GM19099 (cell line): ENCODE results near the gene PRKAR1B.

Source experiments
- POLR2A ChIP-seq: IDR thresholded peaks from 3 replicates; pipeline ENCODE4 v1.6.1; 2011; ENCODE audit warnings: low read depth; ENCODE audit not compliant: insufficient read length; ENCODE audit errors: extremely low read depth

The PRKAR1B gene

DNA sequence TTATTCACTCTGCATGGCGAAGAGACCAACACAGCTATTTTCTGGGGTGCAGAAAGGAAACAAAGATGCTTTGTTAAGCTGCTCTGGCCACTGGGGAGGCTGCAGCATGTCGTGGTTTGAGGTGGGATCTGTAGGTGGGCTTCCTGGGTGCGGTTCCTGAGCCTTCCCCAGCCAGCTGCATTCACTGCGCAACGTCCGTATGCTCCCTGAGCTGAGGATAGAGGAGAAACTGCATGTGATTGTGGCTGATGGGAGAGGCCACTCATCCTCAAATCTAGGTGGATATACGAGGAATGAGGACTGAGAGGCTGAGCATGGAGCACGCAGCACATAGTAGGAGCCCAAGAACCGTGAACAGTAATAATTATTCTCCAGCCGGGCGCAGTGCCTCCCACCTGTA lies 10.4 kb downstream of the PRKAR1B start:
- TF ChIP-seq POLR2A = no peak

DNA sequence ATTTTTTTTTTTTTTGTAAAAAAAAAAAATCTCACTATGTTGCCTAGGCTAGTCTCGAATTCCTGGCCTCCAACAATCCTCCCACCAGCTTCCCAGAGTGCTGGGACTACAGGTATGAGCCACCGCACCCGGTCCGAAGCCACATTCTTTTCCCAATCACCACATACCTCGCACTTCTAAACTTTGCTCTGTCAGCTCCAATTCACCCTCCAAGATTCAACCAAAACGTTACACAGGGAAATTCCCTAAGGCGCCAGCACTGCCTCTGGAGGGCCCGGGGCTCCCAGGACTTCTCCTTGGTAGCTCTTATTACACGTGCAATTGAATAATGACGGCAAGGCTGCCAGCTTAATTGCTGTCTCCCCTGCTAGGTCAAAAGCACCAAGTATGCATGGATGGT lies 10.9 kb downstream of the PRKAR1B start:
- TF ChIP-seq POLR2A = no peak

DNA sequence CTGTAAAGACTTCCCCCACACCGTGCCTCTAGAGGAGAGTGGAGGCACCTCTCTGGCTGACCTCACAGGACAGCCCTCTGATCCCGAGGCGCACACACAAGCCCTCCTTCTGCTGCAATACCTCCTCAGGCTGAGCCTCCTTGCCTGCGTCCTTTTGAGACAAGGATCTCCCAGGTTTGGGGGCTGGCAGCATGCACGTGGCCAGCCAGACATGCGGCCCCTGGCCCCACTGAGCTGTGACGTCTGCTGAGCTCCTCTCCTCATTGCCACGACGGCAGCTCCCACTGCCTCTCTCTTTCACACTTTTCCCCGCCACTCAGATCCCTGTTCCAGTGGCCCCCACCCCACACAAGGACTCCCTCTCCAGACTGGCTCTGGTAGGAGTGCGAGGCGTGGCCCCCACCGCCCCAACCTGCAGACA lies 12.8 kb downstream of the PRKAR1B start:
- no peak for TF ChIP-seq POLR2A

DNA sequence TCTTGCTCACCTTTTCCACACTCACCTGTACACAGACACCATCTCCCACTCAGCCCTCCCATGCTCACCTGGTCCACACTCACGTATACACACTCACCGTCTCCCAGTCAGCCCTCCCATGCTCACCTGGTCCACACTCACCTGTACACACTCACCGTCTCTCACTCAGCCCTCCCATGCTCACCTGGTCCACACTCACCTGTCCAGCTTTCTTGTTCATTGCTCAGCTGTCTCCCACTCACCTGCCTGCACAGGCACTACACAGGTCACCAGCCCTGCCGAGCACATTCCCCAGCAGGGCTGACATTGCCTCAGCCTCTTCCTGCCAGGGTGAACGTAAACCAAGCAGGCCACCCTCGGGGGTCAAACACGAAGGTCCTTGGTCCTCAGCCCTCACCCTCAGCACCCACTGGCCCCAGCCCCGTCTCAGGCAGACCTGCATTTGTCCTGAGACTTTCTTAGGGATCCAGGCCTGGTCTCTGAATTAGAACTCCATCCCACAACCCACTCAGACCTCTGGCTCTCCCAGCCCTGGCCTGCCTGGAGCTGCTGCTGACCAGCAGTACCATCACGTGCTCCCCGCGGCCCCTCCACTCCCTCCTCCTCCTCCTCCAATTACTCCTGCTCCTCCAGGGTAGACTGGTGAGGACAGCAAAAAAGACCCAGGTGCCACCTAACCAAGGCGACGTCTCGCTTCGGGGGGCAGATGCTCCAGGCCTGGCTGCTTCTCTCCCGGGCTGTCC lies 13.4 kb downstream of the PRKAR1B start:
- no peak for TF ChIP-seq POLR2A

DNA sequence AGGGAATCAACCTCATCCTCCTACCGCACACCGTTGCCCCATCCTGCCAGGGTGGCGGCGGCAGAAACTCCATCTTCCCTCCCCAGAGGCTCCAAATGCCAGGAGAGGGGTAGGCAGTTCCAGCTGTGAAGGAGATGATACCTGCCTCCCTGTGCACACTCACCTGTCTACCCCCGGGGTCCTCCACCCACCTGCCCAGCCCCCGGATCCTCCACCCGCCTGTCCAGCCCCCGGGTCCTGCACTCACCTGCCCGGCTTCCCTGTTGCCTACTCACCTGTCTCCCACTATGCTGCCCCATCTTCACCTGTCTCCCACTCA lies 14.0 kb downstream of the PRKAR1B start:
- no peak for TF ChIP-seq POLR2A

DNA sequence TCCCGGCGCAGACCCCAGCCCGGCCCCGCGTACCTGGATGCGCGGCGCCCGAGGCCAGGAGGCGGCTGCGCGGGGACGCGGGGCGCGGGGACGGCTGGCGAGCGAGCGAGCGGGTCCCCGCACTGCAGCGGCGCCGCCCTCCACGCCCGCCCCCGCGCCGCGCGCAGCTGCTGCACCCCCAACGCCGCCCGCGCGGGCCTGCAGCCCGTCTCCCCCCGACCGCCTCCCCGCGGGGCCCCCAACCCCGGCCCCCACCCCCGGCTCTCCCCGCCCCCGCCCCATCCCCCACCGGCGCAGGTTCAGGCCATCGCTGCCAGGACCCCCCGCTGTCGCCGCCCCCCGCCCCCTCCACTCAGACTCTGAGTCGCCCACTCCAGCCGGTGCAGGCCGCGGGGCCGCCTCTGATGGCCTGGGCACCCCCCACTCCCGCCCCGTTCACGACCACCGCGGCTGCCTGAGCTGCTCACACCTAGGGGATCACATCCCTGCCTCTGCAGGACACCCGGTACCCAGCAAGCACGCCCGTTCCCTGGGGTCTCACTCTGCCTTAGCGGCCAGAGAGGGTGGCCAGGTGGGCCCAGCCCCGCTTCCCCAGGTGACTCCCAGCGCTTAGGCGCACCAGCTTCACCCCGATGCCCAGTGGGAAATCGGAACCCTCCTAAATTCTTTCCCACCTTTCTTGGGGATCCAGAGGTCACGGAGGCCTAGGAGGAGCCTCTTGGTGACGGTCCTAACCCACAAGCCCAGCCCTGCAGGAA lies 14.5 kb downstream of the PRKAR1B start:
- no peak for TF ChIP-seq POLR2A

DNA sequence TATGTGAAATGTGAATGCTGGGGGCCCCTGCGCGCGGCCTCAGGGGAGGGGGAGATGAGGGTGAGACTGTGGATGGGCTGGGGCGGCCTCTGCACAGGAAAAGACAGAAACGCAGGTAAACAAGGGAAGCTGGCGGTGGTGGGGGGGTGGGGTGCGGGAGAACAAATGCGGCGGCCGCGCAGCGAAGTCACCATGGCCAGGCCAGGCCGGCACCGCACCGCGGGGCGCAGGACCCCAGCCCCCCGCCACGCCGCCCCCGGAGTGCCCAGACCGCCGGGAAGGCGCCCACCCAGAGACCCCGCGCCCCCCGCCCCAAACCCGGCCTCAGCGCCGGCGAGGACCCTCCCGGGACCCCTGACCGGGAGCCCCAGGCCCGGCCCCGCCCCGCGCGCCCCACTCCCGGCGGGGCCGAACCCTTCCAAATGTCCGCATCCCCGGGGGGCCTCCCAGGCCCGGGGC lies 15.1 kb downstream of the PRKAR1B start:
- no peak for TF ChIP-seq POLR2A

DNA sequence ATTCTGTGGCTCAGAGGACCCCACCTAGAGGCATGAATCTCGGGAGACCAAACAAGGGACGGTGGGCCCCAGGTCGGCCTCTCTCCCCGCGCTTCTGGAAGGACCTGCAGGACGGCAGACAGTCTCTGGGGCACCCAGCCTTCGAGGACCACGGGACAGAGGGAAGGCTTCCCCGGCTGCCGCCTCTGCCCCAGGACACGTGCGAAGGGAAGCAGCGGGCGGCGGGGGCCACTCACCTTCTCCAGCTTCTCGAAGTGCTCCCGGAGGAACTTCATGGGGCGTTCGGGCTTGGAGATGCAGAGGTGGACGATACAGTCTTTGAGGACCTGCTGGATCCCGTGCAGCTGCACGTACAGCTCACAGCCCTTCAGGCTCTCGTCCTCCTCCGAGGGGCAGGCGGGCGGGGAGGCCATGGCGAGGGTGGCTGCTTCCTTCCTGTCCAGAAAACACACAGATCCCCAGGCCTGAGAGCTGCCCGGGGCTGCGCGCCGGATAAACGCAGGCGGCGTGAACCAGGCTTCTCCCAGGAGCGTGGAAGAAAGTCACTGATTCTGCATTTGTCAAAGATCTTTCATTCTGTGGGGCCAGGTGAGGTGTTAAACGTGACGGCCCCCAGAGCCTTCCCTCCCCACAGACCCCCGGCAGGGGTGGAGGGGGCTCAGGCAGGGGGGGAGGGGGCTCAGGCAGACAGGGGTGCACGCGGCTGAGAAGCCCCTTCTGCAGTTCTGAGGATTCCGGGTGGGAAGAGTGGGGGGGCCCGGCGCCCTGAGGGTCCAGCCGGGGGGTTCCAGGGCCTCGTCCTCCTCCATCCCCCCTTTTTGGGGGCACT lies 15.8 kb downstream of the PRKAR1B start:
- TF ChIP-seq POLR2A = no peak

DNA sequence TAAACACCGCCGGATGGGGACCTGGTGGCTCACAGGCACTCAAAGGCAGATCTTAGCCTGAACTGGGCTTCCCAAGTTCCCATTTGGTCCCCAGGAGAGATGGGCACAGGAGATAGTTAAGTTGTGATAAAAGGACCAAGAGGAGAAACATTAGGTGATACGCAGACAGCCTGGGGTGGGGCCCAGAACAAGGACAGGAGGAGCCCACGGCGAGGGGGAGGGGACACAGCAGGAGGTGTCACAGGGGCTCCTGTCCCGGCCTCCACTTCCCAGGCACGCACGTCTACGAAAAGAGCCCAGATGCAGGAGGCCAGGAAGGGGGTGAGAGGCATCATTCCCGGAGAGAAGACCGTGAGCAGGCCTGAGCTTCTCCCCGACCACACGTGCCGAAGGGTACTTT lies 16.9 kb downstream of the PRKAR1B start:
- no peak for TF ChIP-seq POLR2A

DNA sequence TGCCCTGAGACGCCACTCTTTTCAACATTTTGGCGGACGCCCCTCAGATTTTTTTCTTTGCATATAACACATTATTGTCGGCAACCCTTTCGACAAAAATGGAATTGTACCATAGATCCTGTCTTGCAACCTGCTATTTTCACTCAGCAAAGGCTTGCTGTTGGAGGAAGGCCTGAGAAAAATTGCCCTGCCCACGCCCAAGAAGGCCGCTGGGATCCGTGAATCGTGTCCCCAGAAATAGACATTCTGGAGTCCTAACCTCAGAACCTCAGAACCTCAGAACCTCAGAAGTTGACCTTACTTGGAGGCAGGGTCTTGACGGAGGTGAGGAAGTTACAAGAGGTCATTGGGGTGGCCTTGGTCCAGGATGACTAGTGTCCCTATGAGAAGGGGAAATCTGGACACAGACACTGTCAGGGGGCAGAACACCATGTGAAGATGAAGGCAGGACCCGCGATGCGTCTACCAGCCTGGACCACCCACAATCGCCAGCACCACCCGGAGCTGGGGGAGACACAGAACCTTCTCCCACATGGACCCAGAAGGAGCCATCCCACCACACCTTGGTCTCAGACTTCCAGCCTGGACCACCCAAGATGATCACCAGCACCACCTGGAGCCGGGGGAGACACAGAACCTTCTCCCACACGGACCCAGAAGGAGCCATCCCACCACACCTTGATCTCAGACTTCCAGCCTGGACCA lies 19.6 kb downstream of the PRKAR1B start:
- TF ChIP-seq POLR2A = no peak

DNA sequence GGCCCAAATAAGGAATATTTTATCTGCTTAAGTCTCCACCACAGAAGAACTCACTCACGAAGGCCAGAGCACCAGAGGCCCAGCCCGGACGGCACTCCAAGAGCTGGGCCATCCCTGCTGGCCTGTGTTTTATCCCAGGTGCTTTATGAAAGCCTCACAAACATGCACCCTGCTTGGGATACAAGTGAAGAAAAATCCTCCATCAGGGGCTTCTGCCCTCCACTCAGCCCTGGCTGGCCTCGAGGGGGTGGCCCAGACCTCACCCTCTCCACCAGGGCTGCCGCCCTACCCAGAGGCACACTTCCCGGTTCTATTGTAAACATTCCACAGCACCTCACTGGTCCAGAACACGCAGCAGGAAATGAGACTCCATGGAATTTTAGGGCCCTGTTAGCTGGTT lies 20.4 kb downstream of the PRKAR1B start:
- no peak for TF ChIP-seq POLR2A

DNA sequence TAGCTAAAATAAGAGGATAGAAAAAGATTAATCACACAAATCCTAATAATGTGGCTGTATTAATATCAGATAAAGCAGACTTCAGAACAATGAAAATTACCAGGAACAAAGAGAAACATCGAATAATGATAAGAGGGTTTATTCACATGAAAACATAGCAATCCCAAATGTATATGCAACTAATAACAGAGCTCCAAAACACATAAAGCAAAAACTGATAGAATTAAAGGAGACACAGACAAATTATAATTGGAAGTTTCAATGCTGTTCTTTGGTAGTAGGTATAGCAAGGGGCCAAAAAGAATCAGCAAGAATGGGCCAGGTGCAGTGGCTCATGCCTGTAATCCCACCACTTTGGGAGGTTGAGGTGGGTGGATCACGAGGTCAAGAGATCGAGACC lies 24.0 kb downstream of the PRKAR1B start:
- no peak for TF ChIP-seq POLR2A

DNA sequence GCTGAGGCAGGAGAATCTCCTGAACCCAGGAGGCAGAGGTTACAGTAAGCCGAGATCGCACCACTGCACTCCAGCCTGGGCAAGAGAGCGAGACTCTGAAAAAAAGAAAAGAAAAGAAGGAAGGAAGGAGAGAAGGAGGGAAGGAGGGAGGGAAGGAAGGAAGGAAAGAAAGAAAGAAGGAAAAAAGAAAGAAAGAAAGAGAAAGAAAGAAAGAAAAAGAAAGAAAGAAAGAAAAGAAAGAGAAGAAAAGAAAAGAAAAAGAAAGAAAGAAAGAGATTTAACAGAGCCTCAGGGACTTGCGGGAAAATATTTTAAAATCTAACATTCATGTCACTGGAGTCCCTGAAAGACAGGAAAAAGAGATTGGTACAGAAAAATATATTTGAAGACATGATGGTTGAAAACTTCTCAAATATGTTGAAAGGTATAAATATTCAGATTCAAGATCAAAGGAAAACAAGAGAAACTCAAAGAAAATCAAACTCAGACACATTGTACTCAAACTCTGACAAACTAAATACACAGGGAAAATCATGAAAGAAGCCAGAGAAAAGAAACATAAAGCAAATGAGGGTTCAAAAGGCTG lies 25.9 kb downstream of the PRKAR1B start:
- TF ChIP-seq POLR2A = no peak

DNA sequence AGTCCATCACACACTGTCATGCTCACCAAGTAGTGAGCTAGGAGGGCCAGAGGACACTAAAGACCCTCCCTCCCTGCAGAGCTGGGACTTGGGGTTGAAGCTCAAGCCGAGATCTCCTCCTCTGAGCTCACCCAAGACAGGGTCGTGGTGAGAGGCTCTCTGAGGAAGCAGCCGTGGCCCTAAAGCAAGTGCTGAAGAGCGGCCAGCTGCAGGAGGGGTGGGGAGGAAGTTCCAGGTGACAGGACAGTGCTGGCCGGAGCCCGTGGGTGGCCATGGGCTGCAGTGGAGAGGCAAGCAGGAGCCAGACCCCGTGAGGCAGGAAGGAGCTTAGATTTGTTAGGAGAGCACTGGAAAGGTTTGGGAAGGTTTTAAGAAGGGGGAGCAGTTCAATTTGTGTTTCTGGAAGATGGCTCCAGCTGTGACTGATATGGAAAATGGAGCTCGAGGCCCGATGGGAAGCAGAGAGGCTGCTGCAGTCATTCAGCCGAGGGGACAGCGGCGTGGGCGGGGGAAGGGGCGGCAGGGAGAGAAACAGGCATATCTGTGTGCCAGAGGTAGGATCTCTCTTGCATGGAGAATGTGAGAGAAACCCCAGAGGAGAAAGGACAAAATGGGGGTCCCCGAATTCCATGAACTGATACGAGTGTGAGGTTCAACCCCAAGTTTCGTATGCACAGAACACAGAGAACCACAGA lies 27.5 kb downstream of the PRKAR1B start:
- no peak for TF ChIP-seq POLR2A
